Caco-2 (cell line): ENCODE data around the gene CRYZL1. TPM values are rescaled to one million over a fixed set of nuclear protein-coding genes. Genes with fewer than 3 reads are reported as not detected.
A peak's percentile ranks its signal among the peaks of the same experiment; 100 is the strongest.

ENCODE experiments used
- BruUV-seq: library from RNA; stranded (reverse); fragments of 400-500 nt; replicated peaks from 2 replicates; lab custom pipeline; 2021; lab: Mats Ljungman, UMichigan
- CTCF ChIA-PET: fragments of 300-600 bp; sonication (Branson Sonifier 250); formaldehyde crosslinking; loops from one replicate; lab custom pipeline; 2022; ENCODE audit warnings: antibody characterized with exemption; lab: Charles Lee
- POLR2A ChIA-PET: fragments of 300-600 bp; sonication (Branson Sonifier 250); formaldehyde crosslinking; loops from one replicate; lab custom pipeline; 2022; ENCODE audit warnings: antibody characterized with exemption; lab: Charles Lee
- DNase-seq, 2 experiments: peaks; one replicate each; pipeline versions ENCODE4 v3.0.0 to v3.0.0-alpha.2; 2020 to 2022
- H3K27me3 ChIP-seq: replicated peaks from 2 replicates; pipeline ENCODE4 v1.6.0; 2011; ENCODE audit warnings: low read length; ENCODE audit not compliant: control insufficient read depth, insufficient read depth
- H3K36me3 ChIP-seq: 2 replicates; pipeline ENCODE4 v1.5.1; 2011; ENCODE audit warnings: low read length; ENCODE audit not compliant: control insufficient read depth, insufficient read depth
- H3K4me1 ChIP-seq: fragments of 250-450 bp; sonication (Bioruptor Pico); 2 replicates; pipeline ENCODE4 v1.5.1; 2020; ENCODE audit warnings: mild to moderate bottlenecking
- H3K4me3 ChIP-seq: 2 replicates; pipeline ENCODE4 v1.5.1; 2011; ENCODE audit warnings: low read depth, mild to moderate bottlenecking, control low read depth, low read length
- H3K9me3 ChIP-seq: fragments of 250-450 bp; sonication (Bioruptor Pico); 2 replicates; pipeline ENCODE4 v1.5.1; 2020; ENCODE audit warnings: mild to moderate bottlenecking, moderate library complexity
- H3K27ac Mint-ChIP-seq: one replicate; pipeline ENCODE4 v1.8.0; 2022; ENCODE audit warnings: mixed read lengths; ENCODE audit not compliant: unreplicated experiment
- H3K27me3 Mint-ChIP-seq: one replicate; pipeline ENCODE4 v1.8.0; 2022; ENCODE audit warnings: mixed read lengths; ENCODE audit not compliant: insufficient read depth, unreplicated experiment
- H3K36me3 Mint-ChIP-seq: one replicate; pipeline ENCODE4 v1.8.0; 2022; ENCODE audit warnings: mild to moderate bottlenecking, mixed read lengths; ENCODE audit not compliant: insufficient read depth, unreplicated experiment
- H3K4me1 Mint-ChIP-seq: one replicate; pipeline ENCODE4 v1.8.0; 2022; ENCODE audit warnings: low read depth, mixed read lengths; ENCODE audit not compliant: unreplicated experiment
- H3K4me3 Mint-ChIP-seq: one replicate; pipeline ENCODE4 v1.8.0; 2022; ENCODE audit warnings: mild to moderate bottlenecking, moderate library complexity, mixed read lengths; ENCODE audit not compliant: unreplicated experiment
- H3K9me3 Mint-ChIP-seq: one replicate; pipeline ENCODE4 v1.8.0; 2022; ENCODE audit warnings: mixed read lengths; ENCODE audit not compliant: unreplicated experiment
- CTCF ChIP-seq, 2 experiments: fragments of 200-600 bp in 1 of 2; IDR thresholded peaks; 1 replicate in 1 of 2; 2 replicates in 1 of 2; pipeline versions ENCODE4 v1.5.1 to v1.8.0; 2011 to 2022; ENCODE audit warnings: antibody characterized with exemption in 1 of 2, control low read depth in 1 of 2, inconsistent platforms in 1 of 2, low read depth in 1 of 2, low read length in 1 of 2, mild to moderate bottlenecking in 1 of 2, moderate library complexity in 1 of 2; ENCODE audit not compliant: insufficient read depth in 1 of 2, severe bottlenecking in 1 of 2, unreplicated experiment in 1 of 2
- intact Hi-C: fragments of 100-400 bp; cut with micrococcal nuclease; formaldehyde crosslinking; loops from one replicate; pipeline ENCODE4 v1.10.0; 2022; ENCODE audit not compliant: unreplicated experiment
- total RNA-seq: library from RNA; stranded (reverse); gene quantifications from 2 replicates; pipeline ENCODE4 v1.2.3, GENCODE V29; 2022

CRYZL1 gene
- total RNA-seq, 1 experiment from 2014 or later: 26.6 TPM

- DNase-seq: no peak
- Mint-ChIP-seq H3K27ac (peak overlapping the region; percentile 48), H3K9me3 (no peaks in the 10 kb centered on the region), H3K4me3 (no peak overlapping the region), H3K27me3 (no peaks in the 10 kb centered on the region), H3K4me1 (peaks cover 40% of the 10 kb centered on the region), H3K36me3 (peaks cover 40% of the 10 kb centered on the region)
- no peak for TF ChIP-seq CTCF (IDR thresholded peaks at IDR 0.05; ENCODE audit: insufficient read depth in 1 of 2, low read depth in 1 of 2, low read length in 1 of 2, severe bottlenecking in 1 of 2, unreplicated experiment in 1 of 2)
- Histone ChIP-seq H3K4me3 (no peak overlapping the region), H3K36me3 (no peaks in the 10 kb centered on the region; the same call in 1 of the 2 replicates), H3K4me1 (peaks cover 57% of the 10 kb centered on the region), H3K9me3 (no peaks in the 10 kb centered on the region), H3K27me3 (no peaks in the 10 kb centered on the region)
- POLR2A ChIA-PET: interaction anchor here (0.6 kb wide), 4 partner anchors 27 to 76 kb away, joined by 3 to 20 read pairs (median 6); no protein-coding TSS in a partner anchor
- intact Hi-C loops: loop anchor here (10.0 kb wide), 1 partner anchor 76 kb away; no protein-coding TSS in a partner anchor
- no TSS peak for BruUV-seq
- CTCF ChIA-PET: interaction anchor here (0.6 to 1.0 kb wide), 3 partner anchors 9 to 54 kb away, joined by 5 to 6 read pairs (median 5); no protein-coding TSS in a partner anchor
Observed at GRCh38 chr21:33658919-33659567, 17.5 kb upstream of the CRYZL1 start.

DNA sequence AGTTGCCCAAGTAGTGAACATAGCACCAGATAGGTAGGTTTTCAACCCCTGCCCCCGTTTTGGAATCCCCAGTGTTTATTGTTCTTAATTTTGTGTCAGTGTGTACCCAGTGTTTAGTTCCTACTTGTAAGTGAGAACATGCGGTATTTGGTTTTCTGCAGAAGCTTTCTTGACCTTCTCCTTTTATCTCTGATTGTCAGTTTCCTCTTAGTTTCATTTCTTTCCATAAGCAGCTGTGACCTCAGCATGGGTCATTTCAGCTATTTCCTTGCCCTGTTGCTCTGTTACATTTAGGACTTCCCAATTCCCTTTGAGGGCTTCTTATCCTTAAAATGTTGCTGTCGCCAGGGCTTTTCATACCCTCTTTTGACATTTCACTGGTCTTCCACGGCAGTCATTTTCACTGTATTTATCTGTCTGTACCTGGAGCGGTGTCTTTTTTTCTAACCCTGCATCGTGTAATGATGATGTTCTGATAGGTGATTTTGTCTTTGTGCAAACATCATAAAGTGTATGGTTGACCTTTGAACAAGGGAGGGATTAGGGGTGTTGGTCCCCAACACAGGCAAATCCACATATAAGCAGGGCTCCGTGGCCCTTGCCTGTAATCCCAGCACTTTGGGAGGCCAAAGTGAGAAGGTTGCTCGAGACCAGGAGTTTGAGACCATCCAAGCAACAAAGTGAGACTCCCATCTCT is 15.7 kb upstream of the CRYZL1 start:
- no peak for TF ChIP-seq CTCF (IDR thresholded peaks at IDR 0.05; ENCODE audit: insufficient read depth in 1 of 2, low read depth in 1 of 2, low read length in 1 of 2, severe bottlenecking in 1 of 2, unreplicated experiment in 1 of 2)
- Histone ChIP-seq H3K4me1 (peaks cover 61% of the 10 kb centered on the region), H3K36me3 (no peaks in the 10 kb centered on the region; the same call in 1 of the 2 replicates), H3K4me3 (no peak overlapping the region), H3K27me3 (no peaks in the 10 kb centered on the region), H3K9me3 (no peaks in the 10 kb centered on the region)
- POLR2A ChIA-PET: no interaction called here
- CTCF ChIA-PET: no interaction called here
- Mint-ChIP-seq H3K27ac (peak overlapping the region; percentile 96), H3K9me3 (no peaks in the 10 kb centered on the region), H3K36me3 (peaks cover 45% of the 10 kb centered on the region), H3K4me1 (peaks cover 40% of the 10 kb centered on the region), H3K27me3 (no peaks in the 10 kb centered on the region), H3K4me3 (peak overlapping the region; percentile 71)
- no peak for DNase-seq
- no TSS peak for BruUV-seq
- intact Hi-C loops: loop anchor here (2.0 to 10.0 kb wide), 3 partner anchors 14 to 78 kb away; partner anchors contain the start of gene ITSN1

GRCh38 chr21:33655588-33656221 is 14.2 kb upstream of the CRYZL1 start:
- no peaks in the 10 kb centered on the region for H3K9me3 ChIP-seq
- peaks cover 41% of the 10 kb centered on the region for H3K4me1 Mint-ChIP-seq
- no peaks in the 10 kb centered on the region; the same call in 1 of the 2 replicates for H3K36me3 ChIP-seq
- no peaks in the 10 kb centered on the region for H3K27me3 Mint-ChIP-seq
- peak overlapping the region; percentile 61 for H3K4me3 Mint-ChIP-seq
- intact Hi-C loops: loop anchor here (2.0 to 10.0 kb wide), 3 partner anchors 13 to 79 kb away; partner anchors contain the start of gene ITSN1
- peaks cover 35% of the 10 kb centered on the region for H3K36me3 Mint-ChIP-seq
- peak overlapping the region; percentile 91 for H3K27ac Mint-ChIP-seq
- H3K4me1 ChIP-seq: peaks cover 68% of the 10 kb centered on the region
- no peaks in the 10 kb centered on the region for H3K9me3 Mint-ChIP-seq
- CTCF ChIA-PET: interaction anchor here (0.8 kb wide), 1 partner anchor 39 kb away, joined by 5 read pairs; no protein-coding TSS in a partner anchor
- TF ChIP-seq CTCF (IDR thresholded peaks at IDR 0.05; ENCODE audit: insufficient read depth in 1 of 2, low read depth in 1 of 2, low read length in 1 of 2, severe bottlenecking in 1 of 2, unreplicated experiment in 1 of 2): no peak
- peak; percentile 77 to 87 for DNase-seq
- no peak overlapping the region for H3K4me3 ChIP-seq
- BruUV-seq: TSS peak; percentile 68
- POLR2A ChIA-PET: interaction anchor here (0.6 kb wide), 1 partner anchor 27 kb away, joined by 3 read pairs; no protein-coding TSS in a partner anchor
- no peaks in the 10 kb centered on the region for H3K27me3 ChIP-seq
